Endothelial cell of umbilical vein (primary cell): ENCODE measurements around the gene TATDN3. TPM values are rescaled to one million over a fixed set of nuclear protein-coding genes. Genes with fewer than 3 reads are reported as not detected.

Source experiments
- BruUV-seq: library from RNA; stranded (reverse); fragments of 400-500 nt; replicated peaks from 2 replicates; lab custom pipeline; 2021; lab: Mats Ljungman, UMichigan
- CTCF ChIA-PET: fragments of 300-600, 350-600 bp; sonication (Branson Sonifier 250); formaldehyde crosslinking; loops from one replicate; lab custom pipeline; 2021; ENCODE audit warnings: antibody characterized with exemption, inconsistent platforms; lab: Charles Lee
- POLR2A ChIA-PET: fragments of 300-600, 350-600 bp; sonication (Branson Sonifier 250); formaldehyde crosslinking; loops from one replicate; lab custom pipeline; 2021; ENCODE audit warnings: antibody characterized with exemption, inconsistent platforms; lab: Charles Lee
- DNase-seq: peaks from one replicate; pipeline ENCODE4 v3.0.0-alpha.2; 2011; ENCODE audit warnings: low read depth, low spot score
- FAIRE-seq: peaks from 2 replicates; lab custom pipeline; 2011; peaks lifted over from hg19 to GRCh38; lab: Jason Lieb, UNC
- H2AFZ ChIP-seq: 2 replicates; pipeline ENCODE4 v1.6.0; 2012; ENCODE audit warnings: low read depth, low read length, control low read depth, inconsistent platforms
- H3K27ac ChIP-seq: 2 replicates; pipeline ENCODE4 v1.5.1; 2011; ENCODE audit warnings: low read depth, mild to moderate bottlenecking, control low read depth, low read length, moderate library complexity; ENCODE audit not compliant: insufficient read depth
- H3K27me3 ChIP-seq, 2 experiments: 2 replicates each; pipeline versions ENCODE4 v1.6.0 to v1.6.1; 2011; ENCODE audit warnings: low read length in 2 of 2, mixed read lengths in 1 of 2; ENCODE audit not compliant: control insufficient read depth in 2 of 2, insufficient read depth in 2 of 2
- H3K36me3 ChIP-seq, 2 experiments: 2 replicates in 1 of 2; 3 replicates in 1 of 2; pipeline ENCODE4 v1.5.1; 2011; ENCODE audit warnings: low read length in 2 of 2, mild to moderate bottlenecking in 1 of 2, moderate library complexity in 1 of 2; ENCODE audit not compliant: control insufficient read depth in 2 of 2, insufficient read depth in 2 of 2; ENCODE audit errors: extremely low read depth in 1 of 2
- H3K4me1 ChIP-seq: 3 replicates; pipeline ENCODE4 v1.5.1; 2011; ENCODE audit warnings: mild to moderate bottlenecking, low read length; ENCODE audit not compliant: control insufficient read depth, insufficient read depth; ENCODE audit errors: extremely low read depth
- H3K4me2 ChIP-seq: 2 replicates; pipeline ENCODE4 v1.6.1; 2011; ENCODE audit warnings: low read length, control low read depth, mixed read lengths; ENCODE audit not compliant: insufficient read depth
- H3K4me3 ChIP-seq, 3 experiments: fragments of 200-600 bp in 1 of 3; sonication (generic), shearing (Covaris generic) in 1 of 3; replicated peaks in 1 of 3; 2 replicates each; pipeline ENCODE4 v1.5.1; 2011 to 2016; ENCODE audit warnings: control low read depth in 3 of 3, low read length in 3 of 3, mild to moderate bottlenecking in 2 of 3, inconsistent platforms in 1 of 3, low read depth in 1 of 3, moderate library complexity in 1 of 3; ENCODE audit not compliant: insufficient read depth in 1 of 3
- H3K79me2 ChIP-seq: 2 replicates; pipeline ENCODE4 v1.6.0; 2012; ENCODE audit warnings: low read length, inconsistent platforms; ENCODE audit not compliant: control insufficient read depth, insufficient read depth
- H3K9ac ChIP-seq: replicated peaks from 2 replicates; pipeline ENCODE3; 2011; ENCODE audit warnings: low read length, control low read depth; ENCODE audit not compliant: insufficient read depth; ENCODE audit errors: extremely low read depth
- H3K9me1 ChIP-seq: replicated peaks from 3 replicates; pipeline ENCODE4 v1.6.0; 2011; ENCODE audit warnings: mild to moderate bottlenecking, low read length; ENCODE audit not compliant: control insufficient read depth, insufficient read depth; ENCODE audit errors: extremely low read depth
- H3K9me3 ChIP-seq: replicated peaks from 2 replicates; pipeline ENCODE4 v1.5.1; 2012; ENCODE audit warnings: low read length, inconsistent platforms; ENCODE audit not compliant: control insufficient read depth, insufficient read depth
- H4K20me1 ChIP-seq: replicated peaks from 2 replicates; pipeline ENCODE3; 2011; ENCODE audit warnings: mild to moderate bottlenecking, low read length; ENCODE audit not compliant: control insufficient read depth, insufficient read depth; ENCODE audit errors: extremely low read depth
- CTCF ChIP-seq, 2 donors: IDR thresholded peaks; 1 replicate in 1 of 2; 2 replicates in 1 of 2; pipeline ENCODE4 v1.5.1; 2011; ENCODE audit warnings: low read length in 2 of 2, mild to moderate bottlenecking in 2 of 2, moderate library complexity in 2 of 2, control low read depth in 1 of 2, inconsistent platforms in 1 of 2, low read depth in 1 of 2; ENCODE audit not compliant: insufficient read depth in 1 of 2; ENCODE audit errors: extremely low read depth in 1 of 2
- EZH2 ChIP-seq: IDR thresholded peaks from 2 replicates; pipeline ENCODE4 v1.6.1; 2012; ENCODE audit warnings: borderline replicate concordance, low read depth, mild to moderate bottlenecking, moderate library complexity, low read length, inconsistent platforms; ENCODE audit not compliant: severe bottlenecking
- FOS ChIP-seq: IDR thresholded peaks from 2 replicates; pipeline ENCODE4 v1.6.1; 2011; ENCODE audit warnings: mild to moderate bottlenecking, low read length, moderate library complexity, borderline replicate concordance; ENCODE audit not compliant: insufficient read depth
- GATA2 ChIP-seq: IDR thresholded peaks from 2 replicates; pipeline ENCODE4 v1.7.0; 2011; ENCODE audit warnings: low read depth, mild to moderate bottlenecking, moderate library complexity, mixed read lengths, low read length; ENCODE audit not compliant: insufficient read length, insufficient read depth
- JUN ChIP-seq: IDR thresholded peaks from 2 replicates; pipeline ENCODE4 v1.6.1; 2011; ENCODE audit warnings: borderline replicate concordance, low read depth; ENCODE audit not compliant: insufficient read length, insufficient read depth
- MAX ChIP-seq: IDR thresholded peaks from 2 replicates; pipeline ENCODE4 v1.6.1; 2011; ENCODE audit not compliant: insufficient read depth, insufficient read length
- MYC ChIP-seq: IDR thresholded peaks from one replicate; pipeline ENCODE4 v1.6.1; 2011; ENCODE audit warnings: mild to moderate bottlenecking, low read depth, low read length
- POLR2A ChIP-seq: IDR thresholded peaks from 2 replicates; pipeline ENCODE4 v1.6.1; 2012; ENCODE audit warnings: low read depth, mild to moderate bottlenecking, control low read depth, low read length
- POLR2AphosphoS5 ChIP-seq: IDR thresholded peaks from 2 replicates; pipeline ENCODE4 v1.6.1; 2012; ENCODE audit warnings: low read depth, mild to moderate bottlenecking, control low read depth, low read length, moderate library complexity; ENCODE audit not compliant: insufficient read depth
- dilution Hi-C: fragments of 300-500 bp; cut with MboI; formaldehyde crosslinking; loops from one replicate; pipeline ENCODE4 v1.15.0; 2019; ENCODE audit warnings: low sequenced_read_pairs; ENCODE audit not compliant: extremely low pct_ligation_motif_present
- intact Hi-C: fragments of 100-400 bp; cut with micrococcal nuclease; formaldehyde crosslinking; loops from one replicate; pipeline ENCODE4 v1.10.0; 2022
- polyA plus RNA-seq, 4 experiments: library from polyadenylated mRNA; depleted of rRNA in 3 of 4; stranded (reverse) in 3 of 4; unstranded in 1 of 4; fragments of >200 nt; gene quantifications; 2 replicates each; pipeline versions ENCODE4 v1.2.1 to v1.2.3, GENCODE V29; 2011 to 2012; ENCODE audit warnings: missing spikeins in 1 of 4
- total RNA-seq: library from RNA; stranded (reverse); gene quantifications from 2 replicates; pipeline ENCODE4 v1.2.3, GENCODE V29; 2021

Gene TATDN3
- total and polyA plus RNA-seq, 2 donors (not counting 3 experiments of a cell fraction or from before 2014, with no cell fraction given) = 4.3 to 8.0 TPM

- intact Hi-C loops = no loop called here
- no peaks in the 10 kb centered on the region for H4K20me1 ChIP-seq
- no peak for FAIRE-seq
- BruUV-seq = no TSS peak
- H3K9me3 ChIP-seq = no peaks in the 10 kb centered on the region
- H3K27ac ChIP-seq = no peak overlapping the region
- H3K4me3 ChIP-seq = no peak overlapping the region
- H3K79me2 ChIP-seq = no peaks in the 10 kb centered on the region
- POLR2A ChIA-PET = no interaction called here
- no peak for DNase-seq
- H2AFZ ChIP-seq = no peak overlapping the region
- H3K36me3 ChIP-seq = peaks cover 0 to 6% of the 10 kb centered on the region in 2 experiments
- H3K4me1 ChIP-seq = peaks cover 15% of the 10 kb centered on the region
- H3K27me3 ChIP-seq = no peaks in the 10 kb centered on the region
- no peaks in the 10 kb centered on the region for H3K9me1 ChIP-seq
- TF ChIP-seq CTCF (IDR thresholded peaks at IDR 0.05; ENCODE audit: extremely low read depth in 1 of 2, insufficient read depth in 1 of 2, low read depth in 1 of 2, low read length in 2 of 2) = no peak
- TF ChIP-seq GATA2 = no peak
- TF ChIP-seq FOS = no peak
- TF ChIP-seq POLR2AphosphoS5 = no peak
- no peak for TF ChIP-seq MYC
- no peak for TF ChIP-seq POLR2A
- TF ChIP-seq MAX = no peak
- TF ChIP-seq JUN = no peak
- TF ChIP-seq EZH2 = no peak
- no peak overlapping the region for H3K9ac ChIP-seq
- dilution Hi-C loops = no loop called here
- CTCF ChIA-PET = interaction anchor here (1.1 to 3.4 kb wide), 7 partner anchors 30 to 331 kb away, joined by 3 to 31 read pairs (median 11); no protein-coding TSS in a partner anchor
- H3K4me2 ChIP-seq = no peak overlapping the region
Observed at GRCh38 chr1:212780759-212781158, 10.9 kb upstream of the TATDN3 start.
